NK-92 treated with Interleukin-12 subunit alpha and Interleukin-12 subunit beta, amount 100 ng/mL, for 24 hours (cell line): ENCODE measurements around the gene DEGS2.

Source experiments
- DNase-seq: peaks from one replicate; lab custom pipeline; 2025; lab: John Stamatoyannopoulos, UW

DEGS2 gene

GRCh38 chr14:100131181-100131580 lies 28.3 kb downstream of the DEGS2 start:
- no peak for DNase-seq

GRCh38 chr14:100130521-100130920 lies 28.9 kb downstream of the DEGS2 start:
- no peak for DNase-seq

GRCh38 chr14:100129161-100129589 lies 30.3 kb downstream of the DEGS2 start:
- DNase-seq = no peak

GRCh38 chr14:100128688-100129087 lies 30.8 kb downstream of the DEGS2 start:
- DNase-seq = no peak

GRCh38 chr14:100127853-100128455 lies 31.5 kb downstream of the DEGS2 start:
- no peak for DNase-seq

GRCh38 chr14:100126401-100126800 lies 33.0 kb downstream of the DEGS2 start:
- DNase-seq = no peak

- no peak for DNase-seq
Observed at GRCh38 chr14:100124551-100125088, 34.8 kb downstream of the DEGS2 start.

GRCh38 chr14:100123618-100124017 lies 35.8 kb downstream of the DEGS2 start:
- DNase-seq = no peak

GRCh38 chr14:100122481-100123223 lies 36.8 kb downstream of the DEGS2 start:
- DNase-seq = no peak

- DNase-seq = no peak
Observed at GRCh38 chr14:100121643-100122480, 37.6 kb downstream of the DEGS2 start.

GRCh38 chr14:100120522-100121269 lies 38.7 kb downstream of the DEGS2 start:
- no peak for DNase-seq

- no peak for DNase-seq
Observed at GRCh38 chr14:100119251-100119650, 40.2 kb downstream of the DEGS2 start.

- no peak for DNase-seq
Observed at GRCh38 chr14:100118396-100119011, 40.9 kb downstream of the DEGS2 start.

GRCh38 chr14:100117633-100118395 lies 41.6 kb downstream of the DEGS2 start:
- no peak for DNase-seq

- no peak for DNase-seq
Observed at GRCh38 chr14:100117026-100117425, 42.4 kb downstream of the DEGS2 start.

- no peak for DNase-seq
Observed at GRCh38 chr14:100116134-100116533, 43.3 kb downstream of the DEGS2 start.

GRCh38 chr14:100115726-100116125 lies 43.7 kb downstream of the DEGS2 start:
- no peak for DNase-seq

- no peak for DNase-seq
Observed at GRCh38 chr14:100115236-100115635, 44.2 kb downstream of the DEGS2 start.

- DNase-seq = no peak
Observed at GRCh38 chr14:100114109-100114765, 45.2 kb downstream of the DEGS2 start.
